CD14-positive monocyte (primary cell): ENCODE measurements around the gene KHK. TPM values are rescaled to one million over a fixed set of nuclear protein-coding genes. Genes with fewer than 3 reads are reported as not detected.

ENCODE experiments used
- DNase-seq, 3 donors: peaks; one replicate each; pipeline ENCODE4 v3.0.0-alpha.2; 2011 to 2022
- H2AFZ ChIP-seq: 2 replicates; pipeline ENCODE4 v1.6.0; 2012; ENCODE audit warnings: mild to moderate bottlenecking, low read depth, low read length, inconsistent platforms; ENCODE audit not compliant: insufficient read depth, poor library complexity, severe bottlenecking
- H3K27ac ChIP-seq, 2 donors: 1 replicate in 1 of 2; 2 replicates in 1 of 2; pipeline ENCODE4 v1.5.1; 2012 to 2013; ENCODE audit warnings: low read length in 2 of 2, control low read depth in 1 of 2, inconsistent platforms in 1 of 2, low read depth in 1 of 2, mild to moderate bottlenecking in 1 of 2
- H3K27me3 ChIP-seq, 2 donors: one replicate each; pipeline versions ENCODE4 v1.6.0 to v1.6.1; 2011 to 2013; ENCODE audit warnings: low read length in 2 of 2; ENCODE audit not compliant: control insufficient read depth in 2 of 2, insufficient read depth in 2 of 2
- H3K36me3 ChIP-seq, 2 donors: replicated peaks in 1 of 2; 1 replicate in 1 of 2; 2 replicates in 1 of 2; pipeline versions ENCODE4 v1.5.1 to v1.6.1; 2012 to 2013; ENCODE audit warnings: low read length in 2 of 2, control low read depth in 1 of 2, inconsistent platforms in 1 of 2, mild to moderate bottlenecking in 1 of 2; ENCODE audit not compliant: insufficient read depth in 2 of 2, control insufficient read depth in 1 of 2
- H3K4me1 ChIP-seq, 2 donors: 1 replicate in 1 of 2; 2 replicates in 1 of 2; pipeline versions ENCODE4 v1.5.1 to v1.6.1; 2012 to 2013; ENCODE audit warnings: low read length in 2 of 2, control low read depth in 1 of 2, inconsistent platforms in 1 of 2, mild to moderate bottlenecking in 1 of 2, moderate library complexity in 1 of 2; ENCODE audit not compliant: insufficient read depth in 2 of 2, control insufficient read depth in 1 of 2
- H3K4me2 ChIP-seq: replicated peaks from 2 replicates; pipeline ENCODE3; 2012; ENCODE audit warnings: low read length, moderate library complexity, mild to moderate bottlenecking; ENCODE audit not compliant: poor library complexity, severe bottlenecking; ENCODE audit errors: extremely low read depth
- H3K4me3 ChIP-seq, 3 experiments: fragments of 200-600 bp in 1 of 3; sonication (generic) in 1 of 3; replicated peaks in 1 of 3; 1 replicate in 2 of 3; 2 replicates in 1 of 3; pipeline ENCODE4 v1.5.1; 2011 to 2013; ENCODE audit warnings: low read length in 3 of 3, mild to moderate bottlenecking in 3 of 3, control low read depth in 2 of 3, low read depth in 2 of 3, inconsistent platforms in 1 of 3, moderate library complexity in 1 of 3
- H3K79me2 ChIP-seq: 2 replicates; pipeline ENCODE4 v1.6.0; 2012; ENCODE audit warnings: mild to moderate bottlenecking, control low read depth, inconsistent platforms, low read length, moderate library complexity; ENCODE audit not compliant: insufficient read depth
- H3K9ac ChIP-seq: 2 replicates; pipeline ENCODE4 v1.6.0; 2017; ENCODE audit warnings: low read length, mild to moderate bottlenecking; ENCODE audit not compliant: insufficient read depth, poor library complexity, severe bottlenecking
- H3K9me3 ChIP-seq, 2 donors: replicated peaks in 1 of 2; 1 replicate in 1 of 2; 2 replicates in 1 of 2; pipeline versions ENCODE4 v1.5.1 to v1.6.1; 2012 to 2013; ENCODE audit warnings: low read length in 2 of 2, control low read depth in 1 of 2; ENCODE audit not compliant: control insufficient read depth in 1 of 2, insufficient read depth in 1 of 2
- H4K20me1 ChIP-seq: 2 replicates; pipeline ENCODE4 v1.6.0; 2012; ENCODE audit warnings: mild to moderate bottlenecking, low read length, control low read depth, moderate library complexity; ENCODE audit not compliant: insufficient read depth
- H3K27ac Mint-ChIP-seq, 7 donors: one replicate each; pipeline ENCODE4 v1.8.0; 2020; ENCODE audit warnings: mild to moderate bottlenecking in 7 of 7, mixed read lengths in 7 of 7, moderate library complexity in 6 of 7, inconsistent platforms in 2 of 7
- H3K27me3 Mint-ChIP-seq, 3 donors: one replicate each; pipeline ENCODE4 v1.8.0; 2021 to 2022; ENCODE audit warnings: low read depth in 3 of 3, mild to moderate bottlenecking in 3 of 3, mixed read lengths in 3 of 3, moderate library complexity in 3 of 3, inconsistent platforms in 1 of 3
- H3K36me3 Mint-ChIP-seq, 2 donors: one replicate each; pipeline ENCODE4 v1.8.0; 2020; ENCODE audit warnings: mixed read lengths in 2 of 2, inconsistent platforms in 1 of 2, mild to moderate bottlenecking in 1 of 2
- H3K4me1 Mint-ChIP-seq: one replicate; pipeline ENCODE4 v1.8.0; 2020; ENCODE audit warnings: mild to moderate bottlenecking, mixed read lengths
- H3K4me3 Mint-ChIP-seq, 2 donors: one replicate each; pipeline ENCODE4 v1.8.0; 2020; ENCODE audit warnings: mild to moderate bottlenecking in 2 of 2, mixed read lengths in 2 of 2, moderate library complexity in 1 of 2
- H3K9me3 Mint-ChIP-seq, 7 donors: one replicate each; pipeline ENCODE4 v1.8.0; 2020 to 2022; ENCODE audit warnings: mixed read lengths in 7 of 7, mild to moderate bottlenecking in 6 of 7, moderate library complexity in 6 of 7, inconsistent platforms in 2 of 7
- WGBS: methylation state at CpG from one replicate; pipeline ENCODE4 v1.1.5; 2013; ENCODE audit warnings: missing lambda C conversion rate; ENCODE audit not compliant: insufficient coverage; 5-methylcytosine and 5-hydroxymethylcytosine counted together
- intact Hi-C, 2 donors: fragments of 100-400 bp; cut with micrococcal nuclease; formaldehyde crosslinking; loops; one replicate each; pipeline versions ENCODE4 v1.15.0 to v1.15.1; 2023
- polyA plus RNA-seq, 3 donors: library from polyadenylated mRNA; depleted of rRNA in 1 of 3; unstranded in 2 of 3; stranded (reverse) in 1 of 3; fragments of 300-500 nt in 2 of 3; fragments of >200 nt in 1 of 3; fragmentation: Illumina TruSeq in 2 of 3; gene quantifications; 1 replicate in 2 of 3; 2 replicates in 1 of 3; pipeline ENCODE4 v1.2.3, GENCODE V29; 2012 to 2021
- TF ChIP-seq, protein P1 (sequence below): fragments of 200-600 bp; IDR thresholded peaks from one replicate; pipeline ENCODE4 v1.8.0; 2022; ENCODE audit warnings: antibody characterized with exemption, mild to moderate bottlenecking

The KHK gene
- polyA plus RNA-seq, 3 donors: 3.4 to 7.3 (median 6.6) TPM

GRCh38 chr2:27102329-27102728 lies 15.8 kb downstream of the KHK start:
- WGBS: 100% methylated on average over 2 of the region's 5 CpGs
- Mint-ChIP-seq H3K4me1 (peaks cover 2% of the 10 kb centered on the region), H3K27ac (no peak overlapping the region), H3K4me3 (no peak overlapping the region), H3K9me3 (no peaks in the 10 kb centered on the region), H3K36me3 (no peaks in the 10 kb centered on the region), H3K27me3 (peaks cover 0 to 6% (median 2%) of the 10 kb centered on the region in 3 donors)
- H3K79me2 ChIP-seq: no peaks in the 10 kb centered on the region
- H3K4me1 ChIP-seq: peaks cover 4 to 5% of the 10 kb centered on the region in 2 donors
- intact Hi-C loops: loop anchor here in 1 of 2 donors (5.0 kb wide), 1 partner anchor 65 kb away; no protein-coding TSS in a partner anchor
- H3K9ac ChIP-seq: no peak overlapping the region
- no peaks in the 10 kb centered on the region for H4K20me1 ChIP-seq
- no peaks in the 10 kb centered on the region for H3K27me3 ChIP-seq
- no peak overlapping the region for H3K4me3 ChIP-seq
- H3K27ac ChIP-seq: no peak overlapping the region
- no peaks in the 10 kb centered on the region for H3K9me3 ChIP-seq
- no peak for DNase-seq
- H2AFZ ChIP-seq: no peak overlapping the region
- no peaks in the 10 kb centered on the region for H3K36me3 ChIP-seq
- H3K4me2 ChIP-seq: no peak overlapping the region
- TF ChIP-seq, protein P1, sequence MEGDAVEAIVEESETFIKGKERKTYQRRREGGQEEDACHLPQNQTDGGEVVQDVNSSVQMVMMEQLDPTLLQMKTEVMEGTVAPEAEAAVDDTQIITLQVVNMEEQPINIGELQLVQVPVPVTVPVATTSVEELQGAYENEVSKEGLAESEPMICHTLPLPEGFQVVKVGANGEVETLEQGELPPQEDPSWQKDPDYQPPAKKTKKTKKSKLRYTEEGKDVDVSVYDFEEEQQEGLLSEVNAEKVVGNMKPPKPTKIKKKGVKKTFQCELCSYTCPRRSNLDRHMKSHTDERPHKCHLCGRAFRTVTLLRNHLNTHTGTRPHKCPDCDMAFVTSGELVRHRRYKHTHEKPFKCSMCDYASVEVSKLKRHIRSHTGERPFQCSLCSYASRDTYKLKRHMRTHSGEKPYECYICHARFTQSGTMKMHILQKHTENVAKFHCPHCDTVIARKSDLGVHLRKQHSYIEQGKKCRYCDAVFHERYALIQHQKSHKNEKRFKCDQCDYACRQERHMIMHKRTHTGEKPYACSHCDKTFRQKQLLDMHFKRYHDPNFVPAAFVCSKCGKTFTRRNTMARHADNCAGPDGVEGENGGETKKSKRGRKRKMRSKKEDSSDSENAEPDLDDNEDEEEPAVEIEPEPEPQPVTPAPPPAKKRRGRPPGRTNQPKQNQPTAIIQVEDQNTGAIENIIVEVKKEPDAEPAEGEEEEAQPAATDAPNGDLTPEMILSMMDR: no peak

GRCh38 chr2:27105981-27106380 lies 19.4 kb downstream of the KHK start:
- no peak for DNase-seq
- H3K36me3 ChIP-seq: no peaks in the 10 kb centered on the region
- H3K27me3 Mint-ChIP-seq: peaks cover 0 to 4% (median 4%) of the 10 kb centered on the region in 3 donors
- TF ChIP-seq, protein P1: no peak
- H3K4me2 ChIP-seq: no peak overlapping the region
- no peaks in the 10 kb centered on the region for H3K4me1 Mint-ChIP-seq
- no peak overlapping the region for H3K27ac ChIP-seq
- no peaks in the 10 kb centered on the region for H3K4me1 ChIP-seq
- H2AFZ ChIP-seq: no peak overlapping the region
- no peak overlapping the region for H3K27ac Mint-ChIP-seq
- no peaks in the 10 kb centered on the region for H4K20me1 ChIP-seq
- H3K9ac ChIP-seq: no peak overlapping the region
- no peaks in the 10 kb centered on the region for H3K79me2 ChIP-seq
- no peaks in the 10 kb centered on the region for H3K9me3 Mint-ChIP-seq
- 80% methylated on average over 1 of the region's 3 CpGs for WGBS
- H3K4me3 ChIP-seq: no peak overlapping the region
- no peaks in the 10 kb centered on the region for H3K36me3 Mint-ChIP-seq
- H3K4me3 Mint-ChIP-seq: no peak overlapping the region
- H3K9me3 ChIP-seq: no peaks in the 10 kb centered on the region
- intact Hi-C loops: no loop called here
- no peaks in the 10 kb centered on the region for H3K27me3 ChIP-seq
